Stimulated activated CD4-positive, alpha-beta T cell treated with anti-CD3 and anti-CD28 coated beads, Interleukin-1b, Interleukin-23, amount 100 ng/mL, for 48 hours (primary cell): ENCODE data around the gene CTIF.
"Not testable (repeated sequence)": the region's sequence is repeated elsewhere in the genome, so short reads cannot be mapped to it uniquely, and the experiment has no call there.

Source experiments
- DNase-seq: peaks from one replicate; pipeline ENCODE4 v3.0.0-alpha.2; 2020

Gene CTIF

GRCh38 chr18:48811977-48812451 is 273.2 kb downstream of the CTIF start:
- DNase-seq: not testable (repeated sequence)

- DNase-seq: no peak
Observed at GRCh38 chr18:48813321-48813720, 274.5 kb downstream of the CTIF start.

DNA sequence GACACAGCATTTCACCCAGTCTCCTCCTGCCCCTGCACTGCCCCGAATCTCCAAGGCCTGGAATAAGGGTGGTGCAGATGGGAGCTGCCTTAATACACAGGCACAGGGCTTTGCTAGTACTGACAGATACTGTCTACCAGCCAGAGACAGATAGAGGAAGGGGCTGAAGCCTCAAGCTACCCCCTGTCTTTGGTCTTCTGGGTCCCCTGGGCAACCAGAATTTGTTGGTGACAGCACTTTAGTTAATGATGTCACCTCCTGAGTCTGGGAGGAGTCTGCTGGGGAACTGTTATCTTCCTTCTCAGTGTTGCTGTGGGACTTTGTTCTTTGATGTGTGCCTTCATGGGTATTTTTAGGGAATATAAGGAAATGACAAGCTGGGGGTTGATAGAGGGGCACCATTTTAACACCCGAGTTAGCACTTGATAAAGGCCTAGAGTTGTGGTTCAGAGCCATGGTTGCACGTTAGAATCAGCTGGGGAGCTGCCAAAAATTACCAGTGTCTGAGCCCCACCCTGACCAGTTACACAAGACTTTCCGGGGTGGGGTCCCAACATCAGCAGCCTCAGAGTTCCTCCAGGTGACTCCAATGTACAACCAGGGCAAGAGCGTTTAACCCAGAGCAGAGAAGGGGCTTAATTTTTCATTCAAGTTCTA is 275.1 kb downstream of the CTIF start:
- DNase-seq: no peak

- DNase-seq: no peak
Observed at GRCh38 chr18:48814490-48815178, 275.8 kb downstream of the CTIF start.

GRCh38 chr18:48815179-48815515 is 276.3 kb downstream of the CTIF start:
- no peak for DNase-seq

- no peak for DNase-seq
Observed at GRCh38 chr18:48815581-48816324, 276.9 kb downstream of the CTIF start.

GRCh38 chr18:48816554-48816953 is 277.7 kb downstream of the CTIF start:
- DNase-seq: no peak

DNA sequence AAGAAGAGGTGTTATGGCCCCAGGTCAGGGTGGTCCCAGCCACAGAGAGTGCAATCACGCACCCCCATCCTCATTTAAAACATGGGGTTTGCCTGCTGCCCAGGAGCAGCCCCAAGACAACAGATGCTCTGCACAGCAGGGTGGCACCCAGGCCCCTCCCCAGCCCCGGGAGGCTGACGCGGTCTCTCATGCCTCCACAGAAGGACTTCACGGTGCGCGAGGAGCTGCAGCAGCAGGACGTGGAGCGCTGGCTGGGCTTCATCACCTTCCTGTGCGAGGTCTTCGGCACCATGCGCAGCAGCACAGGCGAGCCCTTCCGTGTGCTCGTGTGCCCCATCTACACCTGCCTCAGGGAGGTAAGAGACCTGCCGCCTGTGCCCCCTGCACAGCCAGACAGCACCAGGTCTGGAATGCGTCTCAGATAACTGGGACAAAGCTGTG is 278.2 kb downstream of the CTIF start:
- DNase-seq: no peak

DNA sequence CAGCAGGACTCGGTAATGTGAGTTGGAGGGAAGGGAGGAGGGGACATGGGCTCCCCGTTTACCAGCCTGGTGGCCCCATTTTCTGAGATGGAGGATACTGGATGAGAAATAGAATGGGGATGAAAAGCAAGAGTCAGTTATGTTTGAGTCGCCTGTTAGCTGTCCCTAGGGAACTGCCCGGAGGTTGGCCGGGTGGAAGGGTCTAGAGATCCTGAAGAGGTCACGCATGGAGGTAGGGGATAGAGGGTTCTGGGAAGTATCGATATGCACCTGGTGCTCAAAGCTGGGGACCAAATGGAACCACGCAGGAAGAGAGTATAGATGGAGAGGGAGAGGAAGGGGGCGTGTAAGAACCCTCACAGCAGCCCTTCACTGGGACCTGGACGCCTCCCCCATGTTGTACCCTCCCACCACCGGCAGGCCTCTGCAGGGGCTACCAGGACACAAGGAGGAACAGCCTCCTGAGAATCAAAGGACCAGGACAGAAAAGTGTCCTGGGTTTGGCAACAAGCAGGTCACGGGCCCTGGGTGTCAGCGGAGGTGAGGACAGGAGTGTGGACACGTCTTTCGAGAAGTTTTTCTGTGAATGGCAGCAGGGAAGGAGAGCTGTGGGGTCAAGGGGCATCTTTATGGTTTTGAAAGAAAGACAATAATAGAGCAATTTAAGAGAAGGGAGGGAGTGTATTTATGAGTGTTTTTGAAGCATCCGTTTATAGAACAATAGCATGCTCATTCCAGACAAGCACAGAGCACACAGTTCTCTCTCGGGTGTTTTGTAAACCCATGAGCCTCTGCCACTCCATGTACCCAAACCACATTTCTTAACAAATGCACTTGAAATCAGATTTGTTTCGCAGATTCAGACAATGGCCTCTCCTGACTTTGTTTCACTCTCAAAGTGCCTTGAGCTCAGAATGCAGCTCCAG is 279.8 kb downstream of the CTIF start:
- DNase-seq: no peak

GRCh38 chr18:48819276-48819675 is 280.4 kb downstream of the CTIF start:
- DNase-seq: no peak

DNA sequence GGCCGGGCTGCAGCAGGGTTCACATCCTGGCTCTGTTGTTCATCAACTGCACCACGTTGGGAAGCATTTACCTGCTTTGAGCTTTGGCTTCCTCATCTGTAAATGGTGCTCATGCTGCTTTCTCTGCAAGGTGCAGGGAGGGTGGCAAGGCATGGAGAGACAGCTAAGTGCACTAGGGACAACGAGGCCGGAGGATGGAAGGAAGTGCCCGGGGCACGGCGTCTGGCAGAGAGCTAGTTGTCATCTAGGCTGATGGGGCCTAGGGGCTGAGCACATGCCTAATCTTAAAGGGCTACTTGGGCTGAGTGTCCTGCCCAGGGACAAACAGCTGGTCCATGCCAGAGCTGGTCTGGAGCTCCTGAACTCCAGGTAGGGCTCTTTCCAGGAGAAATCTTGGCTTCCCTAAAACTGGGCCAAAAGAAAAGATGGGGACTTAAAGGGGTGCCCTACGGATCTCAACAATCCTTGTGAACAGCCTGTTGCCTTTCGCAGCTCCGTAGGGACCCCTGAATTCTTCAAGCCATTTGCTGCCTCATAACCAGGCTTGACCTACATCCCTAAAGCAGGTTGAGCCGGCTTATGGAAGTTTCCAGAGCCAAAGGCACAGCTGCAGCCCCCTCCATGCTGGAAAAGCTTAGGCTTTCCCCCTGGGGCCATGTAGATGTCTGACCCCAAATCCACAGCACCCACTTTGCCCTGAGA is 281.1 kb downstream of the CTIF start:
- DNase-seq: no peak

GRCh38 chr18:48820483-48821250 is 281.8 kb downstream of the CTIF start:
- DNase-seq: peak; percentile 17

- no peak for DNase-seq
Observed at GRCh38 chr18:48821251-48821590, 282.4 kb downstream of the CTIF start.

- no peak for DNase-seq
Observed at GRCh38 chr18:48821845-48822244, 283.0 kb downstream of the CTIF start.

GRCh38 chr18:48824231-48824970 is 285.6 kb downstream of the CTIF start:
- DNase-seq: no peak

GRCh38 chr18:48825101-48825745 is 286.4 kb downstream of the CTIF start:
- no peak for DNase-seq

GRCh38 chr18:48826271-48826670 is 287.4 kb downstream of the CTIF start:
- DNase-seq: no peak

GRCh38 chr18:48826806-48827205 is 288.0 kb downstream of the CTIF start:
- DNase-seq: no peak

DNA sequence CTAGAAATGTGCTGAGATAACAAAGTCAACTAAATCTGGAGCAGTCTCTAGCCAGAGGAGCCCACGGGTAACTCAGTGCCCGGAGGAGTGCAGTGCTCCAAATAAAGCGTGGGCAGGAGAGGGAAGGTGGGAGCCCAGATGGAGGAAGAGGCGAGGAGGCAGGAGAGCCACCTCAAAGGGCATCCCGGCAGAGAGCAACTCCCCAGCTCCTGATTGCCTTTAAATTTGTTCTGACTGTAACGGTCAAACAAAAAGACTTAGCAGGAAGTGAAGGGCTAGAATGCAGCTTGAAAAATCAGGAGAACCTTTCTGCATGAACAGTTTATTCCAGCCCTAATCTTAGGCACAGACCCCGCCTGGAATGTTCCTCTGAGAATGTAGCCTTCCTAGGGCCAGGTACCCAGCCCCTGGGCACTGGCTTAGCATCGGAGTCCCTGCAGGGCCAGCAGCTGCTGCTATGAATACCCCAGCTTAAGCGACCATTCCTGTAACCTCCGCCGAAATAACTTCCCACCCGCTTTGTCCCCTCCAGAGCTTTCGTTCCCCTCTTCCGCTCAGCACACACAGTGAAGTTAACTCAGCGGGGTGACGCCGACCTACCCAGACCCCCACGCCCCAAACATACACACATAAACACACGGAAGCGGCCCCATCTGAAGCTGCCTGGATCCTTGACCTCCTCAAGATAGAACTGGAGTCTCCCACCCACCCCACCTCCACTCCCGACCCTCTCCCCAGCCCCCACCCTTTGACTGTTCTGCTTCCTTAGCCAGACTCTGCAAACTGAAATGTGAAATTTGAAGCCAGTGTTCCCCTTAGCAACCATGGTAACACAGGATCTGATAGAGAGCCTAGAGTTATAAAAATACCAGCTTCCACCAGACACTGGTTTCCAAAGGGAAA is 288.7 kb downstream of the CTIF start:
- no peak for DNase-seq
